IPS-NIHi7 (cell line): ENCODE data around the gene ODAPH.
"Not testable (repeated sequence)": the region's sequence is repeated elsewhere in the genome, so short reads cannot be mapped to it uniquely, and the experiment has no call there.

Experiments
- DNase-seq: peaks from one replicate; pipeline ENCODE4 v3.0.0; 2012; ENCODE audit warnings: mixed read lengths; ENCODE audit errors: extremely low spot score

Gene ODAPH

GRCh38 chr4:75555294-75556164 lies at the start of gene ODAPH:
ODAPH (plus strand) TSS chr4:75556066; CDS start chr4:75556083, 17 bp downstream.
- DNase-seq = peak; percentile 35

- not testable (repeated sequence) for DNase-seq
Observed at GRCh38 chr4:75509592-75509991, 46.3 kb upstream of the ODAPH start.

GRCh38 chr4:75511841-75512240 lies 44.0 kb upstream of the ODAPH start:
- DNase-seq = no peak

GRCh38 chr4:75512386-75513211 lies 43.3 kb upstream of the ODAPH start:
- DNase-seq = no peak

GRCh38 chr4:75513526-75514130 lies 42.2 kb upstream of the ODAPH start:
- DNase-seq = no peak

GRCh38 chr4:75514131-75514948 lies 41.5 kb upstream of the ODAPH start, which contains the start of the genes RCHY1 and THAP6:
RCHY1 (minus strand) TSS chr4:75514403; CDS start chr4:75514286, 117 bp downstream.
THAP6 (plus strand) TSS chr4:75514473; CDS start chr4:75515453, 980 bp downstream.
- peak; percentile 90 for DNase-seq

GRCh38 chr4:75514949-75515612 lies 40.8 kb upstream of the ODAPH start:
- no peak for DNase-seq

GRCh38 chr4:75516144-75516543 lies 39.7 kb upstream of the ODAPH start:
- no peak for DNase-seq

GRCh38 chr4:75519452-75519851 lies 36.4 kb upstream of the ODAPH start:
- DNase-seq = not testable (repeated sequence)

GRCh38 chr4:75525086-75525485 lies 30.8 kb upstream of the ODAPH start:
- DNase-seq = no peak

GRCh38 chr4:75525910-75526309 lies 30.0 kb upstream of the ODAPH start:
- DNase-seq = no peak

- no peak for DNase-seq
Observed at GRCh38 chr4:75527482-75527881, 28.4 kb upstream of the ODAPH start.

- no peak for DNase-seq
Observed at GRCh38 chr4:75530556-75531322, 25.1 kb upstream of the ODAPH start.

- DNase-seq = not testable (repeated sequence)
Observed at GRCh38 chr4:75531536-75532143, 24.2 kb upstream of the ODAPH start.

- DNase-seq = not testable (repeated sequence)
Observed at GRCh38 chr4:75533339-75533887, 22.5 kb upstream of the ODAPH start.

GRCh38 chr4:75533926-75534325 lies 21.9 kb upstream of the ODAPH start:
- DNase-seq = not testable (repeated sequence)

- DNase-seq = not testable (repeated sequence)
Observed at GRCh38 chr4:75537308-75537707, 18.6 kb upstream of the ODAPH start.

GRCh38 chr4:75542824-75543223 lies 13.0 kb upstream of the ODAPH start:
- no peak for DNase-seq

GRCh38 chr4:75544220-75544619 lies 11.6 kb upstream of the ODAPH start:
- not testable (repeated sequence) for DNase-seq
